ENCODE data around the gene MAD1L1.

MAD1L1 gene

GRCh38 chr7:1851721-1852516 lies 380.8 kb downstream of the MAD1L1 start:
- H3K4me1 ChIP-seq (ENCODE audit: insufficient read depth, poor library complexity, severe bottlenecking), result no peaks in the 10 kb centered on the region
- peak; percentile 46 for DNase-seq (ENCODE audit: low spot score)
- H3K27ac ChIP-seq (ENCODE audit: poor library complexity, severe bottlenecking), result no peak overlapping the region
- H3K36me3 ChIP-seq (ENCODE audit: low read depth), result no peaks in the 10 kb centered on the region
- H3K9me3 ChIP-seq (ENCODE audit: severe bottlenecking), result no peaks in the 10 kb centered on the region
- no peak for TF ChIP-seq CTCF (IDR thresholded peaks at IDR 0.05; ENCODE audit: poor library complexity, severe bottlenecking)
- ATAC-seq (ENCODE audit: low read depth), result no peak
- no peaks in the 10 kb centered on the region for H3K27me3 ChIP-seq (ENCODE audit: insufficient read depth, poor library complexity, severe bottlenecking)
- H3K4me3 ChIP-seq (ENCODE audit: severe bottlenecking), result no peak overlapping the region

GRCh38 chr7:1850976-1851571 lies 381.7 kb downstream of the MAD1L1 start:
- Histone ChIP-seq H3K36me3 (ENCODE audit: low read depth) (no peaks in the 10 kb centered on the region), H3K4me1 (ENCODE audit: insufficient read depth, poor library complexity, severe bottlenecking) (no peaks in the 10 kb centered on the region), H3K27me3 (ENCODE audit: insufficient read depth, poor library complexity, severe bottlenecking) (no peaks in the 10 kb centered on the region), H3K4me3 (ENCODE audit: severe bottlenecking) (no peak overlapping the region), H3K9me3 (ENCODE audit: severe bottlenecking) (no peaks in the 10 kb centered on the region), H3K27ac (ENCODE audit: poor library complexity, severe bottlenecking) (no peak overlapping the region)
- ATAC-seq (ENCODE audit: low read depth) (no peak), DNase-seq (ENCODE audit: low spot score) (peak; percentile 58)
- TF ChIP-seq CTCF (IDR thresholded peaks at IDR 0.05; ENCODE audit: poor library complexity, severe bottlenecking), result no peak

GRCh38 chr7:1850111-1850975 lies 382.4 kb downstream of the MAD1L1 start:
- Histone ChIP-seq H3K27ac (ENCODE audit: poor library complexity, severe bottlenecking) (no peak overlapping the region), H3K36me3 (ENCODE audit: low read depth) (no peaks in the 10 kb centered on the region), H3K4me3 (ENCODE audit: severe bottlenecking) (no peak overlapping the region), H3K27me3 (ENCODE audit: insufficient read depth, poor library complexity, severe bottlenecking) (no peaks in the 10 kb centered on the region), H3K4me1 (ENCODE audit: insufficient read depth, poor library complexity, severe bottlenecking) (no peaks in the 10 kb centered on the region), H3K9me3 (ENCODE audit: severe bottlenecking) (no peaks in the 10 kb centered on the region)
- DNase-seq (ENCODE audit: low spot score) (peak; percentile 64), ATAC-seq (ENCODE audit: low read depth) (no peak)
- no peak for TF ChIP-seq CTCF (IDR thresholded peaks at IDR 0.05; ENCODE audit: poor library complexity, severe bottlenecking)

GRCh38 chr7:1849351-1850041 lies 383.2 kb downstream of the MAD1L1 start:
- no peaks in the 10 kb centered on the region for H3K4me1 ChIP-seq (ENCODE audit: insufficient read depth, poor library complexity, severe bottlenecking)
- ATAC-seq (ENCODE audit: low read depth) (no peak), DNase-seq (ENCODE audit: low spot score) (peak; percentile 61)
- no peaks in the 10 kb centered on the region for H3K36me3 ChIP-seq (ENCODE audit: low read depth)
- H3K27me3 ChIP-seq (ENCODE audit: insufficient read depth, poor library complexity, severe bottlenecking), result no peaks in the 10 kb centered on the region
- no peak for TF ChIP-seq CTCF (IDR thresholded peaks at IDR 0.05; ENCODE audit: poor library complexity, severe bottlenecking)
- no peak overlapping the region for H3K4me3 ChIP-seq (ENCODE audit: severe bottlenecking)
- H3K27ac ChIP-seq (ENCODE audit: poor library complexity, severe bottlenecking), result no peak overlapping the region
- H3K9me3 ChIP-seq (ENCODE audit: severe bottlenecking), result no peaks in the 10 kb centered on the region

All from RWPE2 (cell line).